ENCODE measurements around the gene PROB1. TPM values are rescaled to one million over a fixed set of nuclear protein-coding genes. Genes with fewer than 3 reads are reported as not detected.
"Not testable (repeated sequence)": the region's sequence is repeated elsewhere in the genome, so short reads cannot be mapped to it uniquely, and the experiment has no call there.

The PROB1 gene
- total RNA-seq, result 1 to 10 TPM; 1.9 to 4.9 TPM

- H3K27me3 ChIP-seq (replicated peaks; ENCODE audit: insufficient read depth), result no peaks in the 10 kb centered on the region
- no peak for DNase-seq (ENCODE audit: low spot score)
- no peaks in the 10 kb centered on the region for H3K36me3 ChIP-seq
- no peak for TF ChIP-seq CTCF (IDR thresholded peaks at IDR 0.05)
- H3K27ac ChIP-seq, result no peak within 1 kb of the TSS
- H3K4me3 ChIP-seq, result peak within 1 kb of the TSS; percentile 67
- no peak for ATAC-seq (ENCODE audit: insufficient number of reproducible peaks, low FRiP score, low read depth)
- H3K4me1 ChIP-seq (ENCODE audit: control insufficient read depth in 1 of 2, low read depth in 2 of 2), result peaks cover 6 to 38% of the 10 kb centered on the region in 2 donors
- H3K9me3 ChIP-seq, result no peaks in the 10 kb centered on the region
Measured at GRCh38 chr5:139394654-139395566, at the start of gene PROB1. PROB1 (minus strand) TSS chr5:139395104; CDS start chr5:139395081, 23 bp downstream.

GRCh38 chr5:139443831-139444453, 49.0 kb upstream of the PROB1 start:
- H3K36me3 ChIP-seq, result no peaks in the 10 kb centered on the region
- ATAC-seq (ENCODE audit: insufficient number of reproducible peaks, low FRiP score, low read depth) (no peak), DNase-seq (ENCODE audit: low spot score) (no peak)
- H3K9me3 ChIP-seq, result no peaks in the 10 kb centered on the region
- H3K4me1 ChIP-seq (ENCODE audit: control insufficient read depth in 1 of 2, low read depth in 2 of 2), result peaks cover 4 to 7% of the 10 kb centered on the region in 2 donors
- H3K27ac ChIP-seq, result no peak overlapping the region
- H3K27me3 ChIP-seq (replicated peaks; ENCODE audit: insufficient read depth), result no peaks in the 10 kb centered on the region
- no peak overlapping the region for H3K4me3 ChIP-seq
- no peak for TF ChIP-seq CTCF (IDR thresholded peaks at IDR 0.05)

GRCh38 chr5:139440416-139440815, 45.5 kb upstream of the PROB1 start:
- not testable (repeated sequence) for H3K27ac ChIP-seq; H3K9me3 ChIP-seq; H3K27me3 ChIP-seq (replicated peaks; ENCODE audit: insufficient read depth); DNase-seq (ENCODE audit: low spot score); ATAC-seq (ENCODE audit: insufficient number of reproducible peaks, low FRiP score, low read depth); H3K4me3 ChIP-seq; H3K36me3 ChIP-seq
- peaks cover 4 to 12% of the 10 kb centered on the region in 2 donors for H3K4me1 ChIP-seq (ENCODE audit: control insufficient read depth in 1 of 2, low read depth in 2 of 2)

- Histone ChIP-seq H3K27ac (peak within 1 kb of the TSS; percentile 98 to 99), H3K36me3 (peaks cover 4% of the 10 kb centered on the region), H3K4me1 (ENCODE audit: control insufficient read depth in 1 of 2, low read depth in 2 of 2) (peaks cover 4 to 12% of the 10 kb centered on the region in 2 donors), H3K4me3 (peak within 1 kb of the TSS; percentile 98), H3K27me3 (replicated peaks; ENCODE audit: insufficient read depth) (no peaks in the 10 kb centered on the region), H3K9me3 (no peaks in the 10 kb centered on the region)
- no peak for TF ChIP-seq CTCF (IDR thresholded peaks at IDR 0.05)
- DNase-seq (ENCODE audit: low spot score) (peak; percentile 91), ATAC-seq (ENCODE audit: insufficient number of reproducible peaks, low FRiP score, low read depth) (peak; percentile 96)
Measured at GRCh38 chr5:139439013-139439903, 44.4 kb upstream of the PROB1 start, which contains the start of gene DNAJC18. DNAJC18 (minus strand) TSS chr5:139439525; CDS start chr5:139439445, 80 bp downstream.

- Histone ChIP-seq H3K36me3 (peaks cover 4% of the 10 kb centered on the region), H3K4me1 (ENCODE audit: control insufficient read depth in 1 of 2, low read depth in 2 of 2) (peaks cover 4 to 12% of the 10 kb centered on the region in 2 donors), H3K27ac (peak overlapping the region; percentile 98 to 99), H3K9me3 (no peaks in the 10 kb centered on the region), H3K4me3 (peak overlapping the region; percentile 98), H3K27me3 (replicated peaks; ENCODE audit: insufficient read depth) (no peaks in the 10 kb centered on the region)
- DNase-seq (ENCODE audit: low spot score) (no peak), ATAC-seq (ENCODE audit: insufficient number of reproducible peaks, low FRiP score, low read depth) (no peak)
- TF ChIP-seq CTCF (IDR thresholded peaks at IDR 0.05), result no peak
Measured at GRCh38 chr5:139438707-139439012, 43.8 kb upstream of the PROB1 start.

All from thoracic aorta (tissue), 2 donors.